Measurements from ENCODE around the gene TMEM139.

TMEM139 gene

DNA sequence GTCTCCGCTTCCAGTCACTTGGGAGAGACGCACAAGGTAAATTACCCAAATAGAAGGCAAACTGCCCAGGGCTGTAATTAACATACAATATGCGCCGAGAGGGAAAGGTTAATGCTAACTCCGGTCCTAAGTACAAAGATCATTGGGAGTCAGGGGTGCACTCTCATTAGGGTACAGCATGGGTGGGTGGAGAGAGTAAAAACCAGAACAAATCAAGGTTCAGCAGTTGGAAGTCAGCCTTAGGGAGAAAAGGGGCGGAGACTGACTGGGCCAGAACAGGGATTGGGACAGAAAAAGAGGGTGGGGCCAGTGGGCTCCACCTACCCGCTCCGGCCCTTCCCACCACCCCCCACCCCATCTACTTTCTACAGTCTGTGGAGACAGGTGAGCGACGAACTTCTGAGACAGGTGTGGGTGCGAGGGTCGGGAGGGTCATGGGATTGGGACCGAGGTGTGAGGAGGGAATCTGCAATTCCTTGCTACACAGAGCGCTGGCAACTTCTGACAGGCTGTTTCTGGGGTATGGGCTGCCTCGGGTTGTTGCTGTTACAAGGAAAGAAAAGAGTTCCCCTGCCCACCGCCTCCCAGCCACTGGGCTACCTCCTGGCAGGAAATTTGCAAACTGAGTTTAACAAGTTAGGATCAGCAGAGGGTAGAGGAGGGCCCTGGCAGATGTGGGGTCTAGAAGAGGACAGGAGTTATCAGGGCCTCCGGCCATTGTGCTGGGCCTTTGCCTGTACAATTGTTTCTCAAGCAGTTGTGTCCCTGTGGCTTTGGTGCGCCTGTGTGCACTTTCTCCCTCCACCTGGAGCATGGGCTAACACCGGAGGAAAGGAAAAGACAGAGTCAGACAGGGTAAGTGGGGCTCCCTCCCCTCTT, at the start of gene TMEM139:
TMEM139 (plus strand) TSS at position 368 of the 879 bp plus-strand sequence. CDS start 1,000 bp downstream, outside the sequence.
- Histone ChIP-seq H3K4me3 (no peak within 1 kb of the TSS), H3K27me3 (no peaks in the 10 kb centered on the region), H3K4me2 (no peak within 1 kb of the TSS)

DNA sequence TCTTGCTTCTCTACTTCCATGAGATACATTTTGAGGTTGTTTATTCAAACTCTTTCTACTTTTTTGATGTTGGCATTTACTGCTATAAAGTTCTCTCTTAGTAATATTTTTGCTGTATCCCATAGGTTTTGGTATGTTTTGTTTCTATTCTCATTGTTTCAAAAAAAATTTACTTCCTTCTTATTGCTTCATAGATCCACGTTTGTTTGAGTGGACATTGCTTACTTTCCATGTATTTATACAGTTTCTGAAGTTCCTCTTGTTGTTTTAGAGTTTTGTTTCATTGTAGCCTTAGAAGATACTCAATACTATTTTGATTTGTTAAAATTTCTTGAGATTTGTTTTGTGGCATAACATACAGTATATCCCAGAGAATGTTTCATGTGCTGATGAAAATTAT, 49.2 kb upstream of the TMEM139 start:
- H3K9ac ChIP-seq: no peak overlapping the region
- H3K9me3 ChIP-seq: peaks cover 25% of the 10 kb centered on the region
- no peaks in the 10 kb centered on the region for H3K4me1 ChIP-seq
- no peak overlapping the region for H3K27ac ChIP-seq
- TF ChIP-seq Cebpa-rat (IDR thresholded peaks at IDR 0.05): no peak
- H3K4me3 ChIP-seq: no peak overlapping the region
- H3K4me2 ChIP-seq: no peak overlapping the region
- H4K20me1 ChIP-seq: no peaks in the 10 kb centered on the region
- no peaks in the 10 kb centered on the region for H3K27me3 ChIP-seq
- no peaks in the 10 kb centered on the region for H3K36me3 ChIP-seq

More for the DNA sequence above, at the start of gene TMEM139:
- no peak within 1 kb of the TSS for H3K9ac ChIP-seq
- TF ChIP-seq Cebpa-rat (IDR thresholded peaks at IDR 0.05): no peak
- no peak within 1 kb of the TSS for H3K27ac ChIP-seq
- peaks cover 9% of the 10 kb centered on the region for H4K20me1 ChIP-seq
- no peaks in the 10 kb centered on the region for H3K36me3 ChIP-seq
- peaks cover 8% of the 10 kb centered on the region; the same call in 1 of the 2 replicates for H3K9me3 ChIP-seq
- peaks cover 19% of the 10 kb centered on the region for H3K4me1 ChIP-seq

DNA sequence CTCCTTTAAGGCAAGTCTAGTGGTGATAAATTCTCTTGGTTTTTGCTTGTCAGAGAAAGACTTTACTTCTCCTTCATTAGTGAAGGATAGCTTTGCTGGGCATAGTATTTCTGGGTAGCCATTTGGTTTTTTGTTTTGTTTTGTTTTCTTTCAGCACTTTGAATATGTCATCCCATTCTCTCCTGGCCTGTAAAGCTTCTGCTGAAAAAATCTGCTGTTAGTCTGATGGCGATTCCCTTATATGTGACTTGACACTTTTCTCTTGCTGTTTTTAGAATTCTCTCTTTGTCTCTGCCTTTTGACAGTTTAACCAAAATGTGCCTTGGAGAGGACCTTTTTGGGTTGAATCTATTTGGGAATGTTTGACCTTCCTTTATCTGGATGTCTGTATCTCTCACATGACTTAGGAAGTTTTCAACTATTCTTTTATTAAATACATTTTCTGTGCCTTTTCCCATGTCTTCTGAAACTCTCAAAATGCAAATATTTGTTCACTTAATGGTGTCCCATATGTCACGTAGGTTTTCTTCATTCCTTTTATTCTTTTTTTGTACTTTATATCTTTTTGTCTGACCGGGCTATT, 48.3 kb upstream of the TMEM139 start:
- Histone ChIP-seq H3K27me3 (no peaks in the 10 kb centered on the region), H4K20me1 (no peaks in the 10 kb centered on the region), H3K27ac (no peak overlapping the region), H3K4me3 (no peak overlapping the region), H3K36me3 (no peaks in the 10 kb centered on the region), H3K9ac (no peak overlapping the region), H3K9me3 (peaks cover 25% of the 10 kb centered on the region), H3K4me1 (no peaks in the 10 kb centered on the region), H3K4me2 (no peak overlapping the region)
- TF ChIP-seq Cebpa-rat (IDR thresholded peaks at IDR 0.05): no peak

DNA sequence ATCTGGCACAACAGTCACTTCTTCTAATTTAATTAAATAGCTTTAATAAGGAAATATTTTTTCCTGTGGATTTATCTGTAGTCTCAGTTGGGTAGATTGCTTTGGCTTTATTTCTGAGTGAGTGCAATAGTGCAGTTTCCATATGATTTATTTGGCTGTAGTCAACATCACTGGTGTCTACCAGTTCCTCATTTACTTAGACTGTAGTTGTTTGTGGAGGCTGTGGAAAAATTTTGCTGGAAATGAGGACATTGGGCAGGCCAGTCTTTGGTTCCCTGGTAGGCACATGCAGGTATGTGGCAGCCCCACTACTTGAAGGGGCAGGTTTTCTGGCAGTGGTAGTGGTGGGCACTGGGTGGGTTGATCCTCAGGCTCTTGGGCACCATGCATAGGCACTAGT, 47.4 kb upstream of the TMEM139 start:
- Histone ChIP-seq H3K27ac (no peak overlapping the region), H4K20me1 (no peaks in the 10 kb centered on the region), H3K4me3 (no peak overlapping the region), H3K36me3 (no peaks in the 10 kb centered on the region), H3K4me1 (peaks cover 4% of the 10 kb centered on the region; the same call in 1 of the 2 replicates), H3K9me3 (peaks cover 25% of the 10 kb centered on the region), H3K27me3 (no peaks in the 10 kb centered on the region), H3K4me2 (no peak overlapping the region), H3K9ac (no peak overlapping the region)
- no peak for TF ChIP-seq Cebpa-rat (IDR thresholded peaks at IDR 0.05)

DNA sequence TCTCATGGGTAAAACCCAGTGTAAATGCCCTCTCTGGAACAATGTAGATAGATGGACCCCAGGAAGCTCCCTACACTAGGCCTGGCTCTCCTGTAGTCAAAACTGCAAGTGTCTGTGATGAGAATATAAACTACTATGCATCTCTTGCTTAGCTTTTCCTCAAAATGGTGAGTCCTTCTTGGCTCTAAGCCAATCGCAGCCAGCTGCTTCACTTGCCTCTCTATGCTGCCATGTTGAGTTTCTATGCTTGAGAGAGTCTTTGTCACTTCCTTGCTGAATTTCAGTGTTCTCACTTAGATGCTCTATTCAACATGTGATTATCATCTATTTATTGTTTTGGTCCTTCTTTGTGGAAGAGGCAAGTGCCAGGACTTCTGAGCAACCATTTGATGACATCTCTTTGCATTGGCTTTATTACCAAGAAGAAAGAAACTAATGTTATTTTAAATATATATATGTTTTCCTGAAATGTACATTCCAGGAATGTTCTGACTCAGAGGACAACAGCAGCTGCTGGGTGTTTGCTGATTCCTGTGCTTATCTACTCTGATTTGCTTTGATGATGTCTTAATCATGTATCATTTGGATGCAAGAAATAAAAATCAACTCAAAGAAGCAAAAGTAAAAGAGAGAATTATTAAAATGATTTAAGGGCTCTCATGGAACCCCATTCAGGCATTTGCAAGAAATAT, 46.3 kb upstream of the TMEM139 start:
- peaks cover 20% of the 10 kb centered on the region for H3K9me3 ChIP-seq
- H3K9ac ChIP-seq: no peak overlapping the region
- no peak for TF ChIP-seq Cebpa-rat (IDR thresholded peaks at IDR 0.05)
- H3K27me3 ChIP-seq: no peaks in the 10 kb centered on the region
- H3K27ac ChIP-seq: no peak overlapping the region
- H3K4me3 ChIP-seq: no peak overlapping the region
- H3K36me3 ChIP-seq: no peaks in the 10 kb centered on the region
- H4K20me1 ChIP-seq: no peaks in the 10 kb centered on the region
- peaks cover 5% of the 10 kb centered on the region; the same call in 1 of the 2 replicates for H3K4me1 ChIP-seq
- H3K4me2 ChIP-seq: no peak overlapping the region

DNA sequence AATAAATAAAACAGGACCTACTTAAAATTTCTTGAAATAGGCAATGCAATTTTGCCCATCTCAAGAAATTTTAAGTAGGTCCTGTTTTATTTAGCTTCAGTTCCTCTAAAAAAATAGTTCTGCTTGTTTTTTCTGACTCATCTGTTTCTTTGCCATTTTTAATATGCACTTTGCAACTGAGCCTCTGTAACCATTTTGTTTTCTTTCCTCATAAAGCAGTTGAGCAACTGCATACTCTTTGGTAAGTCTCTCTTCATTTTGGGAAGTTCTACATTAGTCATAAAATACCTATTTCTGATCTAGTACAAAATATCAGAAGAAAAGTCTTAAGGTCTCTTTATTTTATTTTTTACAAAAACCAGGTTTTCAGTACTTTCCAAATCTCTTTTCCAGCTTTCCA, 44.9 kb upstream of the TMEM139 start:
- no peaks in the 10 kb centered on the region for H3K36me3 ChIP-seq
- H3K4me2 ChIP-seq: no peak overlapping the region
- peaks cover 20% of the 10 kb centered on the region for H3K9me3 ChIP-seq
- H3K4me1 ChIP-seq: peaks cover 5% of the 10 kb centered on the region; the same call in 1 of the 2 replicates
- H3K27ac ChIP-seq: no peak overlapping the region
- H4K20me1 ChIP-seq: no peaks in the 10 kb centered on the region
- no peak for TF ChIP-seq Cebpa-rat (IDR thresholded peaks at IDR 0.05)
- no peak overlapping the region for H3K9ac ChIP-seq
- no peaks in the 10 kb centered on the region for H3K27me3 ChIP-seq
- no peak overlapping the region for H3K4me3 ChIP-seq

DNA sequence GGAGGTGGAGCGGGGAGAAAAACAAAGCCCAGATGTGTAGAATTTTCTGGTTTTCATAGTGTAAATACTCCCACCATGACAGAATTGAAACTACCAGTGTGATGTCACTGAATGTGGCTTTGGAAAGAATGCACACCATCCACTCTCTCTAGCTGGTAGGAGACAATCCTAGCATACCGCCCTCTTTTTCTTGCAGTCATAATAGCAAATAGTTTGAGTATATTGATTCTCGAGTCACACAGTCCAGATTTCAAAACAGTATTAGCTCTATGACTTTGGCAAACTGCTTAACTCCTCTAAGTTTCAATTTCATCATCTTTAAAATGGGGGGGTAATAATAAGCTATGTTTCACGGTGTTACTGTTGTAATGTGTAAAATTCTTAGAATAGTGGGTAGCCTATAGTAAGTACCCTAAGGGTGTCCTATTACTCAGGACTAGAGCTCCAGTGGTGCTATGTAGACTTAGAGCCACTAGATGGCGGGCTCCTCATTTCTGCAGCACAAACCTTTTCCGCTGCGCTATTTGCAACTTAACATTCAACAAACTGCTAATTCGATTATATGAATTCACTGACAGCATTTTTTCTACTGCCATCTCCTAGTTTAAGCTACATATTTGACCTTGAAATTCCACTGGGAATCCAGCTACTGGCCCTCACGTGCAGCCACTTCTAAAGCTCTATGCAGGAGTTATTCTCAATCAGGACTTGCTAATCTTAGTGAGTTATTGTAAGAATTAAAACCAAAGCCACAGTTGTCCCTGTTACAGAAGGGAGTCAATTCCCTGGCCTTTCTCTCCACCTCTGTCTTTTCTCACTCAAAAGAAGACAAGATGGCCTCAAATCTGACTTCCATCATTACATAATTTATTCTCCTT, 44.2 kb upstream of the TMEM139 start:
- Histone ChIP-seq H3K4me1 (peaks cover 5% of the 10 kb centered on the region; the same call in 1 of the 2 replicates), H3K27ac (no peak overlapping the region), H3K9ac (no peak overlapping the region), H3K4me2 (no peak overlapping the region), H4K20me1 (no peaks in the 10 kb centered on the region), H3K9me3 (peaks cover 20% of the 10 kb centered on the region), H3K4me3 (no peak overlapping the region), H3K36me3 (no peaks in the 10 kb centered on the region), H3K27me3 (no peaks in the 10 kb centered on the region)
- TF ChIP-seq Cebpa-rat (IDR thresholded peaks at IDR 0.05): no peak

DNA sequence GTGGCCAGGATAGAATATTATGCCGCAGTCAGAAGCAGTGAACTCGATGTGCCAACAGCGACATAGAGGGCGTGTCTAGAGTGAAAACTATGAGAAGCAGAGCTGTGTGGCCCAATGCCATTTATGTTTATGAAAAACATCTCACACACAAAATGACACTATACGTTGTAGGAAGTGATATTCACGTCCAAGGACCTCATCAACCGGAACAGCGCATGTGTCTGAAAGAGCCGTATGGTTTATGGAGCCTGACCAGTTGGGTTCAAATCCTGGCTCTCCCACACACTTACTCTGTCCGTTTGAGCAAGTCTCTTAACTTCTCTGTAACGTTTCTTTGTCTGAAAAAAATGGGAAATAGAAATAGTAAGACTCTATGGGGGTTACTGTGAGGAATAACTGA, 42.5 kb upstream of the TMEM139 start:
- Histone ChIP-seq H3K27ac (no peak overlapping the region), H3K27me3 (no peaks in the 10 kb centered on the region), H3K36me3 (no peaks in the 10 kb centered on the region), H3K4me2 (no peak overlapping the region), H3K4me1 (peaks cover 8% of the 10 kb centered on the region; the same call in 1 of the 2 replicates), H3K9me3 (peaks cover 10% of the 10 kb centered on the region), H4K20me1 (no peaks in the 10 kb centered on the region), H3K9ac (no peak overlapping the region), H3K4me3 (no peak overlapping the region)
- TF ChIP-seq Cebpa-rat (IDR thresholded peaks at IDR 0.05): no peak

DNA sequence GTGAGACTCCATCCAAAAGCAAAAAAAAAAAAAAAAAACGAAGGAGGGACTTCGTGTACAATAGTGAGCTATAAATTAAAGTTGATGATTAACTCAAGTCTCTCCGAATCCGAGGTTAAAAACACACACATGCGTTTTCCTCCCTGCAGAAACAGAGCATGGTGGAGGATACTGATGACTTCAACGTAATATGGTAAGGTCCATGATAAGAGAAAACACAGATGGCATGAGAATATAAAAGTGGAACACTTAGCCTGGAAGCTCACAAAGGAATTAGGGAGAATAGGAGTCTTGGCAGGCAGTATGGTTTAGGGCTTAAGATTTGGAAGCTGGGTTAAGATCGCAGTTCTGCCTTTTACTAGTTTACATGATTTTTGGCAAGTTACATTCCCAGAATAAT, 41.6 kb upstream of the TMEM139 start:
- H3K27ac ChIP-seq: no peak overlapping the region
- H3K36me3 ChIP-seq: no peaks in the 10 kb centered on the region
- peaks cover 11% of the 10 kb centered on the region; the same call in 1 of the 2 replicates for H3K4me1 ChIP-seq
- H3K4me2 ChIP-seq: no peak overlapping the region
- no peak for TF ChIP-seq Cebpa-rat (IDR thresholded peaks at IDR 0.05)
- no peak overlapping the region for H3K4me3 ChIP-seq
- H3K27me3 ChIP-seq: no peaks in the 10 kb centered on the region
- no peaks in the 10 kb centered on the region for H4K20me1 ChIP-seq
- peaks cover 2% of the 10 kb centered on the region for H3K9me3 ChIP-seq
- no peak overlapping the region for H3K9ac ChIP-seq

Data from BLaER1 (cell line).